Endothelial cell of umbilical vein (primary cell): ENCODE results near the gene GRM7. TPM values are rescaled to one million over a fixed set of nuclear protein-coding genes. Genes with fewer than 3 reads are reported as not detected.

Experiments
- BruUV-seq: library from RNA; stranded (reverse); fragments of 400-500 nt; replicated peaks from 2 replicates; lab custom pipeline; 2021; lab: Mats Ljungman, UMichigan
- CTCF ChIA-PET: fragments of 300-600, 350-600 bp; sonication (Branson Sonifier 250); formaldehyde crosslinking; loops from one replicate; lab custom pipeline; 2021; ENCODE audit warnings: antibody characterized with exemption, inconsistent platforms; lab: Charles Lee
- POLR2A ChIA-PET: fragments of 300-600, 350-600 bp; sonication (Branson Sonifier 250); formaldehyde crosslinking; loops from one replicate; lab custom pipeline; 2021; ENCODE audit warnings: antibody characterized with exemption, inconsistent platforms; lab: Charles Lee
- DNase-seq: peaks from one replicate; pipeline ENCODE4 v3.0.0-alpha.2; 2011; ENCODE audit warnings: low read depth, low spot score
- FAIRE-seq: peaks from 2 replicates; lab custom pipeline; 2011; peaks lifted over from hg19 to GRCh38; lab: Jason Lieb, UNC
- H2AFZ ChIP-seq: 2 replicates; pipeline ENCODE4 v1.6.0; 2012; ENCODE audit warnings: low read depth, low read length, control low read depth, inconsistent platforms
- H3K27ac ChIP-seq: 2 replicates; pipeline ENCODE4 v1.5.1; 2011; ENCODE audit warnings: low read depth, mild to moderate bottlenecking, control low read depth, low read length, moderate library complexity; ENCODE audit not compliant: insufficient read depth
- H3K27me3 ChIP-seq, 2 experiments: 2 replicates each; pipeline versions ENCODE4 v1.6.0 to v1.6.1; 2011; ENCODE audit warnings: low read length in 2 of 2, mixed read lengths in 1 of 2; ENCODE audit not compliant: control insufficient read depth in 2 of 2, insufficient read depth in 2 of 2
- H3K36me3 ChIP-seq, 2 experiments: 2 replicates in 1 of 2; 3 replicates in 1 of 2; pipeline ENCODE4 v1.5.1; 2011; ENCODE audit warnings: low read length in 2 of 2, mild to moderate bottlenecking in 1 of 2, moderate library complexity in 1 of 2; ENCODE audit not compliant: control insufficient read depth in 2 of 2, insufficient read depth in 2 of 2; ENCODE audit errors: extremely low read depth in 1 of 2
- H3K4me1 ChIP-seq: 3 replicates; pipeline ENCODE4 v1.5.1; 2011; ENCODE audit warnings: mild to moderate bottlenecking, low read length; ENCODE audit not compliant: control insufficient read depth, insufficient read depth; ENCODE audit errors: extremely low read depth
- H3K4me2 ChIP-seq: 2 replicates; pipeline ENCODE4 v1.6.1; 2011; ENCODE audit warnings: low read length, control low read depth, mixed read lengths; ENCODE audit not compliant: insufficient read depth
- H3K4me3 ChIP-seq, 3 experiments: fragments of 200-600 bp in 1 of 3; sonication (generic), shearing (Covaris generic) in 1 of 3; replicated peaks in 1 of 3; 2 replicates each; pipeline ENCODE4 v1.5.1; 2011 to 2016; ENCODE audit warnings: control low read depth in 3 of 3, low read length in 3 of 3, mild to moderate bottlenecking in 2 of 3, inconsistent platforms in 1 of 3, low read depth in 1 of 3, moderate library complexity in 1 of 3; ENCODE audit not compliant: insufficient read depth in 1 of 3
- H3K79me2 ChIP-seq: 2 replicates; pipeline ENCODE4 v1.6.0; 2012; ENCODE audit warnings: low read length, inconsistent platforms; ENCODE audit not compliant: control insufficient read depth, insufficient read depth
- H3K9ac ChIP-seq: replicated peaks from 2 replicates; pipeline ENCODE3; 2011; ENCODE audit warnings: low read length, control low read depth; ENCODE audit not compliant: insufficient read depth; ENCODE audit errors: extremely low read depth
- H3K9me1 ChIP-seq: replicated peaks from 3 replicates; pipeline ENCODE4 v1.6.0; 2011; ENCODE audit warnings: mild to moderate bottlenecking, low read length; ENCODE audit not compliant: control insufficient read depth, insufficient read depth; ENCODE audit errors: extremely low read depth
- H3K9me3 ChIP-seq: replicated peaks from 2 replicates; pipeline ENCODE4 v1.5.1; 2012; ENCODE audit warnings: low read length, inconsistent platforms; ENCODE audit not compliant: control insufficient read depth, insufficient read depth
- H4K20me1 ChIP-seq: replicated peaks from 2 replicates; pipeline ENCODE3; 2011; ENCODE audit warnings: mild to moderate bottlenecking, low read length; ENCODE audit not compliant: control insufficient read depth, insufficient read depth; ENCODE audit errors: extremely low read depth
- CTCF ChIP-seq, 2 donors: IDR thresholded peaks; 1 replicate in 1 of 2; 2 replicates in 1 of 2; pipeline ENCODE4 v1.5.1; 2011; ENCODE audit warnings: low read length in 2 of 2, mild to moderate bottlenecking in 2 of 2, moderate library complexity in 2 of 2, control low read depth in 1 of 2, inconsistent platforms in 1 of 2, low read depth in 1 of 2; ENCODE audit not compliant: insufficient read depth in 1 of 2; ENCODE audit errors: extremely low read depth in 1 of 2
- EZH2 ChIP-seq: IDR thresholded peaks from 2 replicates; pipeline ENCODE4 v1.6.1; 2012; ENCODE audit warnings: borderline replicate concordance, low read depth, mild to moderate bottlenecking, moderate library complexity, low read length, inconsistent platforms; ENCODE audit not compliant: severe bottlenecking
- FOS ChIP-seq: IDR thresholded peaks from 2 replicates; pipeline ENCODE4 v1.6.1; 2011; ENCODE audit warnings: mild to moderate bottlenecking, low read length, moderate library complexity, borderline replicate concordance; ENCODE audit not compliant: insufficient read depth
- GATA2 ChIP-seq: IDR thresholded peaks from 2 replicates; pipeline ENCODE4 v1.7.0; 2011; ENCODE audit warnings: low read depth, mild to moderate bottlenecking, moderate library complexity, mixed read lengths, low read length; ENCODE audit not compliant: insufficient read length, insufficient read depth
- JUN ChIP-seq: IDR thresholded peaks from 2 replicates; pipeline ENCODE4 v1.6.1; 2011; ENCODE audit warnings: borderline replicate concordance, low read depth; ENCODE audit not compliant: insufficient read length, insufficient read depth
- MYC ChIP-seq: IDR thresholded peaks from one replicate; pipeline ENCODE4 v1.6.1; 2011; ENCODE audit warnings: mild to moderate bottlenecking, low read depth, low read length
- POLR2A ChIP-seq: IDR thresholded peaks from 2 replicates; pipeline ENCODE4 v1.6.1; 2012; ENCODE audit warnings: low read depth, mild to moderate bottlenecking, control low read depth, low read length
- POLR2AphosphoS5 ChIP-seq: IDR thresholded peaks from 2 replicates; pipeline ENCODE4 v1.6.1; 2012; ENCODE audit warnings: low read depth, mild to moderate bottlenecking, control low read depth, low read length, moderate library complexity; ENCODE audit not compliant: insufficient read depth
- dilution Hi-C: fragments of 300-500 bp; cut with MboI; formaldehyde crosslinking; loops from one replicate; pipeline ENCODE4 v1.15.0; 2019; ENCODE audit warnings: low sequenced_read_pairs; ENCODE audit not compliant: extremely low pct_ligation_motif_present
- intact Hi-C: fragments of 100-400 bp; cut with micrococcal nuclease; formaldehyde crosslinking; loops from one replicate; pipeline ENCODE4 v1.10.0; 2022
- polyA plus RNA-seq, 4 experiments: library from polyadenylated mRNA; depleted of rRNA in 3 of 4; stranded (reverse) in 3 of 4; unstranded in 1 of 4; fragments of >200 nt; gene quantifications; 2 replicates each; pipeline versions ENCODE4 v1.2.1 to v1.2.3, GENCODE V29; 2011 to 2012; ENCODE audit warnings: missing spikeins in 1 of 4
- total RNA-seq: library from RNA; stranded (reverse); gene quantifications from 2 replicates; pipeline ENCODE4 v1.2.3, GENCODE V29; 2021
- TF ChIP-seq, protein P1 (sequence below): IDR thresholded peaks from 2 replicates; pipeline ENCODE4 v1.6.1; 2011; ENCODE audit not compliant: insufficient read depth, insufficient read length

The GRM7 gene
- total and polyA plus RNA-seq, 2 donors (not counting 3 experiments of a cell fraction or from before 2014, with no cell fraction given), result 0.12 TPM; not detected in 1

DNA sequence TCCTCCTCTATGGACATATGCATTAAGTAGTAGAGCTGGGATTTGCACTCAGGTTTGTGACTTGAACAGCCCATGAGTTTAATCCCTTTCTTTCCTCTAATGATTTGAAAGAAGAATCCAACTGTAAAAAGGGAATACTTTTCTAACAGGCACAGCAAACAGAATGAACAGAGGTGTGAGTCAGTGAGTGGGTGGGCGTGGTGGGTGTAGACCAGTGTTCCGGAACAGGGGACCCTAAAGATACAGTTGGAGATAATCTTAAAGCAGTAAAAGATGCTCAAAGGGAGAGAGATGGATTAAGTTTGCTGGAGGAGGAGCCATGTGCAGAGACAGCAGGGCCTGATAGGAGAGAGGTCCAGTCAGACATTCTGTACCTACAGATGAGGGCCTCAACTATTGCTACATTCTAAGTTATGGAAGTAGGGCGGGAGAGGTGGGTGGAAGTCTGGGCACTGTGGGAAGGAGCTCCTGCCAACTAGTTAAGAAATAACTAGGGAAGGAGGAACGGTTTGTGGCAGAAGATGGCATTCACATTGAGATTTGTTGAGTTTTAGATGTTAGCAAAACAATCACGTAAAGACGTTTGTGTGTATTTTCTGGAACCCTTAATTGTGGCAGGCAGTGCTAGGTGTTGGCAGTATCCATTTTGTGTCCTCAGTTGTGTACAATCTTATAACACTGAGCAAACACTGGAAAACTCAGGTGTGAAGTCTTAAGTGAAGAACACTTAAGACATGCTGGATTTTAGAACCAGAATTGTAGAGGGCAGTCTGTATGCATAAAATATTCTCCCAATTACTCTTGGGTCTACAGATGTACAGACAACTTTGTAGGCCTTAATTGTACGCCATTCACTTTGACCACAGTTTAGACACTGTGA, 511.0 kb downstream of the GRM7 start:
- FAIRE-seq, result no peak
- Histone ChIP-seq H3K9ac (no peak overlapping the region), H3K36me3 (no peaks in the 10 kb centered on the region), H3K9me1 (no peaks in the 10 kb centered on the region), H3K9me3 (no peaks in the 10 kb centered on the region), H4K20me1 (no peaks in the 10 kb centered on the region), H3K27ac (no peak overlapping the region), H2AFZ (no peak overlapping the region), H3K27me3 (no peaks in the 10 kb centered on the region), H3K4me3 (no peak overlapping the region), H3K79me2 (no peaks in the 10 kb centered on the region), H3K4me1 (no peaks in the 10 kb centered on the region), H3K4me2 (no peak overlapping the region)
- no TSS peak for BruUV-seq
- POLR2A ChIA-PET, result no interaction called here
- dilution Hi-C loops (no loop called here), intact Hi-C loops (no loop called here)
- TF ChIP-seq FOS (no peak), JUN (no peak), POLR2AphosphoS5 (no peak), CTCF (IDR thresholded peaks at IDR 0.05; ENCODE audit: extremely low read depth in 1 of 2, insufficient read depth in 1 of 2, low read depth in 1 of 2, low read length in 2 of 2) (no peak), POLR2A (no peak), EZH2 (no peak), MYC (no peak), GATA2 (no peak)
- TF ChIP-seq, protein P1, sequence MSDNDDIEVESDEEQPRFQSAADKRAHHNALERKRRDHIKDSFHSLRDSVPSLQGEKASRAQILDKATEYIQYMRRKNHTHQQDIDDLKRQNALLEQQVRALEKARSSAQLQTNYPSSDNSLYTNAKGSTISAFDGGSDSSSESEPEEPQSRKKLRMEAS, result no peak
- CTCF ChIA-PET, result no interaction called here
- no peak for DNase-seq
